ENCODE results near the gene RGS6.

Gene RGS6

DNA sequence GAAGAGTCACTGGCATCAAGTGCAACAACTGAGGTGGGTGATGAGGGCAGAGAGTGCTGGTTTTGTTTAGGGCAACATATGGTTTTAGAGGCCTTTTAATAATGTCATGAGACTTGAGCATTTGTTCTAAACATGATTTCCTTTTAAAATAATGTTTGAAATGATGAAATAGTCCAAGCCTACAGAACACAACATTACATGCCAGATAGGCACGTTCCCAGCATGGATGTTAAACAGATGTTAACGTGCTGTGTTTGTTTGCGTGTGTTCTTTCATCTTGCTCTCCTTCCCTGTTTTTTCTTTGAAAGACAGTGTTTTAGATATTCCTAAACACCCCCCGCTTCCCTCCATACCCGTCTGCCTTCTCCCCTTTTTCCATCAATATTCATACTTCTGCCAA lies 82.3 kb downstream of the RGS6 start:
- no peak for DNase-seq (ENCODE audit: low spot score)

DNA sequence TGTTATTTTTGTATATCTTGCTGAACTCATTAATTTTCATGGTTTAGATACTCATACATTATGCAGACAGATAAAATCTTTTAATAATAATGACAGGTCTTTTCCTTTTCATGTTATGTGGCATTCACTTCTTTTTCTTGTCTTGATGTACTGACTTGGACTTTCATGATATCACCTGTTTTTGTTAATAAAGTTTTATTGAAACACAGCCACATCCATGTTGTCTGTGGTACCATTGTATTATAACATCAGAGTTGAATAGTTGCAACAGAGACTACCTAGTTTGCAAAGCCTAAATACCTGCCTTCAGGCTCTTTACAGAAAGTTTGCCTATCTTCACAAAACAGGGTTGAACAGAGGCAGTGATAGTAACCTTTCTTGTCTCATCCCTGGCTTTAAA lies 85.1 kb downstream of the RGS6 start:
- DNase-seq (ENCODE audit: low spot score): no peak

DNA sequence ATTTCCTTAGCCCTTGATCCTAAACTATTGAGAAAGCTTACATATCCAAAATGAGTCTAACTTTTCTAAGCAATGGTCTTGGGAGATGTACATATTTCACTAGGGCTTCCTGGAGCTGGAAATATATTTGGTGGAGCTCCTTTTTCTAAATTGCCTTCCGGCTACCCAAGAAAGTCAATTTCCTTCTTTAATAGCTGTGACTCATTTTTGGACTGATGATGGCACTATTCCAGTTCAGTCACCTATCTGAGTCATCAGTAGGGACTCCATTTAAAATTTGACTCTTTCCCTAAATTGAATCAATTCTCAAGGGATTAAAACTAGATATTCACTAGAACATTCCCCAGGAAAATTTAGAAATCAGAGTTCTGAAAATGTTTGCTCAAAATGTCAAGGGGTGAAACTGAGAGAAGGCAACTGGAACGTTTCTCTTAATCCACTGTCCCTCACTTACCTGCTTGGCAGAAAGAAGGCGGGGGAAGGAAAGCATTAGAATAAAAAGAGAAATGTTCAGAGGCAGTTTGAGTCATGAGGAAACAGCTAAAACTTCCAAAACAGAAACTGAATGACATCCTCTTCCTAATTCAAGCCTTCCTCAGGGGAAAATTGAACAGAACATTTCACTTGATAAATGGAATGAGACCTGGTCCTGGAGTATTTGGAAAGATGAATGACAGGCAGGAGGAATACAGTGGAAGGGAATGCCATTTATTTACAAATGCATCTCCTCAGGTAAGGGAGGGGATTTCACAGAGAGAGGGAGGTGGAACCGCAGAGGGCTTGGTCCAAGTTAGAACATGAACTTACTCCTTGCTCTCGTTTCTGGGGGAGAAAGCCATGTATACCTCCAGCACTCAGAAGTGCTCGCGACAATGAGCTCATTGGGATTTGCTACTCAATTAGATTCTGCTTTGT lies 91.2 kb downstream of the RGS6 start:
- peak; percentile 25 for DNase-seq (ENCODE audit: low spot score)

DNA sequence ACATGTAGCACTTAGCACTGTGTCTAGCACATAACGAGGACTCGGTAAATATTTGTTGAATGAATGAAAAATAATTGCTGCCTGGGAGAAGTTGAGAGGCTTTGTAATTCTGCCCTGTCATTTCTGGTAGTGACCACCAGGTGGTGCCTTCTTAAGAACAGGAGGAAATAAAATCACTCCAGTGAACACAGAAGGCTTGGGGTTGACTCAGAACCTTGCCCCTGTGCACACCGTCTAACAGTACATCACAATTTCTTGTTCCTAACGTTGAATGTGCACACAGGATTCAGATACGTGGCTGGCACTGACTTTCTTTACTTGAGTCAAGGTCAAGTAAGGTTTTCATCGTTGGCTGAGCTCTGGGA lies 91.8 kb downstream of the RGS6 start:
- peak; percentile 58 for DNase-seq (ENCODE audit: low spot score)

GRCh38 chr14:72024504-72024903 lies 92.3 kb downstream of the RGS6 start:
- DNase-seq (ENCODE audit: low spot score): no peak

GRCh38 chr14:72026536-72026935 lies 94.3 kb downstream of the RGS6 start:
- no peak for DNase-seq (ENCODE audit: low spot score)

DNA sequence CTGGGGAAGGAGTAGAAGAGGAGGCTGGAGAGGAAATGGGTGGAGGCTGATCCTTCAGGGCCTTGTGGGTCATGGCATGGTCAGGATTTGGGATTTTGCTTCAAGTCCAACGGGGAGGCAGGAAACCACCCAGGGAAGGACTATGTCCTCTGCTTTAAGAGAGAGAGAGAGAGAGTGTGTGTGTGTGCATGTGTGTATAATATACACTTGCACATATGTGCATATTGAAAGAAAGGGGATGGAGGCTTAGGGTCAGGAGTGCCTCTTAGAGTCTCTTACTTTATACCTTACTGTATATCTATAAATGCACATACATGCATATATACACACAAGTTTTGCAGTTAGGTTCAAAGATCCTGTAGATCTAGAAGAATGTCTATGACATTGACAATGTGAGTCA lies 94.8 kb downstream of the RGS6 start:
- no peak for DNase-seq (ENCODE audit: low spot score)

DNA sequence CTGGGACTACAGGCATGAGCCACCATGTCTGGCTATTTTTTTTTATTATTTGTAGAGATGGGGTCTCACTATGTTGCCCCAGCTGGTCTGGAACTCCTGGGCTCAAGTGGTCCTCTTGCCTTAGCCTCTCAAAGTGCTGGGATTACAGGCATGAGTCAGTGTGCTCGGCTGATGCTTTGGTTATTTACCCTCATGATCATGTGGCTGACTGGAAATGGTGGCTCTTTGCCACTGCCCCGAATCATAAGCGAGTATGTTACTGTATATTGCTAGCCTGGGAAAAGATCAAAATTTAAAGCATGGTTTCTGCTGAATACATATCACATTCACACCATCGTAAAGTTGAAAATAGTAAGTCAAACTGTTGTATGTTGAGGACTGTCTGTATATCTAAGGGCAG lies 101.1 kb downstream of the RGS6 start:
- DNase-seq (ENCODE audit: low spot score): no peak

GRCh38 chr14:72040528-72040927 lies 108.3 kb downstream of the RGS6 start:
- no peak for DNase-seq (ENCODE audit: low spot score)

GRCh38 chr14:72045271-72045670 lies 113.0 kb downstream of the RGS6 start:
- DNase-seq (ENCODE audit: low spot score): no peak

GRCh38 chr14:72045885-72046284 lies 113.7 kb downstream of the RGS6 start:
- no peak for DNase-seq (ENCODE audit: low spot score)

DNA sequence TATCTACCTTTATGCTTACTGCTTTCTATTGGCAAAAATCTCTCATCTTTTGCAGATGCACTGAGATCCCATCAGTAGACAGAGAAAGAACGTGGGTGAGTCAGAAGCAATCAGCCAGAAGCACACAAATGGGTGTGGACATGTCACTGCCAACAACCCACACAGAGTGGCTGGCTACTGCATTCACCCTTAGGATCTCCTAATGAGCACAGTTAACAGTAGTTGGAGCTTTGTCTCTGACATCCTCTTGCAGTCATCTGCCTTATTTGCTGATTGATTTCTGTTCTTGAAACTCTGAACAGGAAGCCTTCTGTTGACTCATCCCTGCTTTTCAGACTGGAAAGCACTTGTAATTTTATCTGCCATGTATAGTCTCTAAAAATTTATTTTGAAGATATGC lies 117.2 kb downstream of the RGS6 start:
- peak; percentile 25 for DNase-seq (ENCODE audit: low spot score)

DNA sequence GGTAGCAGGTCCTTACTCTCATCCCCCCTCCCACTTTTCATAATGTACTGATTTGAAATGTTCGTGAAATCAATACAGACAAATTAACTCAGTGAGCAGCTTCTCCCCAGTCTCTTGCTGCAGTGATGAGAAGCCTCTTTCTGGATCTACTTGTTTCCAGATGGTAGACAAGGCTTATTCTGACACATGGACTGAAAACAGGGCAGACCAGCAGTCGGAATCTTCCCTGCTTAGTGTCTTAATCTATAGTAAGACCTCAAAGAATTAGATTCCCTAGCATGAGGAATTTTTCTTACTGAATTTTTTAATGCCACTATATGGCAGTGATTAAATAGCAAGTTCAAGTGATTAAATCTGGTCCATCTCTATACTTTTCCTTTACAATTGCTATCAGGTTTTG lies 120.1 kb downstream of the RGS6 start:
- no peak for DNase-seq (ENCODE audit: low spot score)

DNA sequence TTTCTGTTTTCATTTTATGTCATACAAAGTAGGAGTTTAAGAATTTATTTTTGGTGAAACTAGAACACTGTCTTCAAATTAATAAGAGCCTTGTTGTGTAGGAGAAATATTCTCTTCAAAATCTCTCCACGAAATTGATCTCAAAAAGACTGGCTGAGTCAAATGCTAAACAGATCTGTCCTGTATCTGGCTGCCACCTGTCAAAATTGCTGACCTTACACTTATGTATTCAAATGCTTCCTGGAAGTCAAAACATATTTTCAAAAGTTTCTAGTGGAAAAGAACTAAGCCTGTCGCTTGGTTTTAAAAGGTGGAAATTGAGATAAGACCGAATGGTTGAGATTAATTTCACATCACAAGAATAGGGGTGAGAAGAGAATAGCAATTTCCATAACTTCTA lies 121.4 kb downstream of the RGS6 start:
- DNase-seq (ENCODE audit: low spot score): no peak

DNA sequence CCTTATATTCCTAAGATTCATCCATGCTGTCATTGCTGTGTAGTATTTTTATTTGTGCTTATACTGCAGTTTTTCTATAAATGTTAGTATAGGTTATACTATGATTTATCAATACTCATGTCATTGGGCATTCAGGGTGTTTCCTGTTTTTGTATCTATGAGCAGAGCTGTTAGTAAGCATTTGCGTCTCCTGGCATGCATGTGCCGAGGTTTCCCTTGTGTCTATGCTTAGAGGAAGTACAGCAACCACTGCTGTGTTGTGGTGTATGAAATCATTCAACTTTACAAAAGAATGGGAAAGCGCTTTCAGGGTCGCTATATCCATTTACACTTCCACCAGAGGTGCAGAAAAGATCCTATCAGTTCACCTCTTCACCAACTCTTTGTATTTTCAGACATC lies 122.7 kb downstream of the RGS6 start:
- DNase-seq (ENCODE audit: low spot score): no peak

GRCh38 chr14:72057701-72058285 lies 125.6 kb downstream of the RGS6 start:
- no peak for DNase-seq (ENCODE audit: low spot score)

DNA sequence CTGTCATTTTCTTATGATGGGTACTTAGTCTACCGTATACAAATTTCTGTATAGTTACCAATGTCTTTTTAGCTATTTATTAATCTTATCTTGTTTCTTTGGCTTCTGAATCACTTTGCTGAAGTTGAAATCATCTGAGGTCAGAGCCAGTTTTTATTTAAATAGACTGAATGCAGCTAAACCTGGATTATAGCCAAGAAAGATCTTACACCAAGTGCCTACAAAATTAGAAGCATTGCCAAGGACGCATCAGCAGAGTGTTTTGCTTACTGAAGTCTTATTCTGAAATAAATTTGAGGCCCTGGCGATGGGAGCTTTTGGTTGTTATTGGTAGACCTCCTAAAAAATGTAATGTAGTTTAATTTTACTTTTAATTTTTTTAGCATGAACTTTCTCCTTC lies 128.2 kb downstream of the RGS6 start:
- DNase-seq (ENCODE audit: low spot score): no peak

DNA sequence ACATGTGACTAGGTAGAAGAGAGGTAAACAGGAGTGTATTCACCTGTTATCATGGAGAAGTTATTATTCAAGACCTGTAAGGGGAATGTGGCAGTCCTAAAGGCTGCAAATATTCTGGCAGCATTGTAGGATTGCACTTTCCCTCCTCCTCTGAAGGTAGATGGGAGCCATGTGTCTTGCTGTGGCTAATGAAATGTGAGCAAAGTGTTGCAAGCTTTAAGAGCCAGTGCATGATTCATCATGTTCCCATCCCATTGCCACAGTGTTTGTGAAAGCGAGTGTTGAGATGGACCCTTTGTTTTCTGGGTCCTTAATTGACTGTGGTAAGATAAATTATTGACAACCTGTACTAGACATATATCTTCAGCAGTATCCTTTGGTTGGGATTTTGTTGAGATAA lies 128.7 kb downstream of the RGS6 start:
- no peak for DNase-seq (ENCODE audit: low spot score)

DNA sequence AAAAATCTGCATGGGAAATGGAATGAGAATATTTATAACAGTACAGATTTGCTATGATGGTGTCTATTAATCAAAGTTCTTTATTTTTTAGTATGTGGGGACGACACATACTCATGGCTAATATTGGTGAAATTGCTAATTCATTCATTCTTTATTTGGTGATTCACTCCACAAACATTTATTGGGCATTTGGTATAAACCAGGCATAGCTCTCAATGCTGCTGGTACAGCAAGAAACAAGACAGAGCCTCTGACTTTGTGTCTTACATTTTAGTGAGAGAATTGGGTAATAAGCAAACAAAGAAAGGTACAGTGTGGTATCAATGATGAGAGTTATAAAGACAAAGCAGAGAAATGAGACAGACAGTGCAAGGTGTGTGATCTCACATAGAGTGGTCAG lies 129.5 kb downstream of the RGS6 start:
- DNase-seq (ENCODE audit: low spot score): no peak

DNA sequence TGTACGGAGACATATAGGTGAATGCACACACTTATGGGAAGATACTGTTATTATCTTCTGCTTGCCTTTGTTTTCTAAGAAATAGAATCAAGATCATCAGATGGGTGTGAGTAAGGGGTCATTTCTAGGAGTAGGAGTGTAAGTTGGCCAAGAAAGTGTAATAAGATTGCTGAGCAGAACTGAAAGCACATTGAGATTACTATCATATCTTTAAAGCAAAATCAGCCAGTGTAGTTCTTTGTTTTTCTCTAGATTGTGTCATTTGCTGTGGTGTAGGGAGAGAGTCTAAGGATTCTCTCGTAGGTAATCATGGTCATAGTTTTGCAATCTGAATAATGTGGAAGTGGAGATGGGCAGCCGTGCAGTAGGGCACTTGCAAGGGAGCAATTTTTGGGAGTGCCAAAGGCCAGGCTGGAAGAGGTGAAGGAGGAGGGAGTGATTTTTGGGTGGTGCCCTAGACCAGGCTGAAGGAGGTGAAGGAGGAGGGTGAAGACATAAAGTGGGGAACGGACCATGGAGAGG lies 131.6 kb downstream of the RGS6 start:
- no peak for DNase-seq (ENCODE audit: low spot score)

- no peak for DNase-seq (ENCODE audit: low spot score)
Observed at GRCh38 chr14:72064501-72064900, 132.3 kb downstream of the RGS6 start.

GRCh38 chr14:72070458-72070857 lies 138.2 kb downstream of the RGS6 start:
- no peak for DNase-seq (ENCODE audit: low spot score)

- DNase-seq (ENCODE audit: low spot score): no peak
Observed at GRCh38 chr14:72075649-72076334, 143.6 kb downstream of the RGS6 start.

Data from hematopoietic multipotent progenitor cell treated with erythropoietin and hydrocortisone succinate and interleukin-3 and kit ligand, for 17 days (in vitro differentiated cells).